MCF 10A (cell line): Measurements from ENCODE around the gene PLEKHA7. TPM values are rescaled to one million over a fixed set of nuclear protein-coding genes. Genes with fewer than 3 reads are reported as not detected.
"Not testable (repeated sequence)": the region's sequence is repeated elsewhere in the genome, so short reads cannot be mapped to it uniquely, and the experiment has no call there.

Experiments used
- BruUV-seq: library from RNA; stranded (reverse); fragments of 400-500 nt; replicated peaks from 2 replicates; lab custom pipeline; 2021; lab: Mats Ljungman, UMichigan
- CTCF ChIA-PET: fragments of 300-600 bp; sonication (Branson Sonifier 250); formaldehyde crosslinking; extraction: SDS; loops from one replicate; lab custom pipeline; 2021; ENCODE audit warnings: antibody characterized with exemption, inconsistent platforms; lab: Yijun Ruan, JAX
- POLR2A ChIA-PET: fragments of 300-600, 350-650 bp; sonication (Branson Sonifier 250); formaldehyde crosslinking; extraction: SDS; loops from one replicate; lab custom pipeline; 2020; ENCODE audit warnings: antibody characterized with exemption, inconsistent platforms; lab: Yijun Ruan, JAX
- DNase-seq: peaks from one replicate; pipeline ENCODE4 v3.0.0-alpha.2; 2018; ENCODE audit not compliant: unreplicated experiment
- H3K27ac Mint-ChIP-seq: one replicate; pipeline ENCODE4 v1.8.0; 2022; ENCODE audit warnings: mild to moderate bottlenecking, low read depth, mixed read lengths; ENCODE audit not compliant: unreplicated experiment
- H3K27me3 Mint-ChIP-seq: one replicate; pipeline ENCODE4 v1.8.0; 2022; ENCODE audit warnings: mixed read lengths; ENCODE audit not compliant: insufficient read depth, unreplicated experiment
- H3K36me3 Mint-ChIP-seq: one replicate; pipeline ENCODE4 v1.8.0; 2022; ENCODE audit warnings: mild to moderate bottlenecking, moderate library complexity, mixed read lengths; ENCODE audit not compliant: insufficient read depth, unreplicated experiment
- H3K4me1 Mint-ChIP-seq: one replicate; pipeline ENCODE4 v1.8.0; 2022; ENCODE audit warnings: mixed read lengths; ENCODE audit not compliant: insufficient read depth, unreplicated experiment
- H3K4me3 Mint-ChIP-seq: one replicate; pipeline ENCODE4 v1.8.0; 2022; ENCODE audit warnings: mild to moderate bottlenecking, moderate library complexity, mixed read lengths; ENCODE audit not compliant: unreplicated experiment
- H3K9me3 Mint-ChIP-seq: one replicate; pipeline ENCODE4 v1.8.0; 2022; ENCODE audit warnings: mixed read lengths; ENCODE audit not compliant: unreplicated experiment
- intact Hi-C: fragments of 100-400 bp; cut with micrococcal nuclease; formaldehyde crosslinking; loops from 2 replicates; pipeline ENCODE4 v1.14.1; 2022
- total RNA-seq: library from RNA; stranded (reverse); gene quantifications from 2 replicates; pipeline ENCODE4 v1.2.3, GENCODE V29; 2022
- TF ChIP-seq, protein P1 (sequence below): fragments of 200-600 bp; IDR thresholded peaks from one replicate; pipeline ENCODE4 v1.8.0; 2022; ENCODE audit warnings: antibody characterized with exemption, mild to moderate bottlenecking; ENCODE audit not compliant: unreplicated experiment

Gene PLEKHA7
- total RNA-seq, 1 experiment from 2014 or later, result 2.8 TPM

DNA sequence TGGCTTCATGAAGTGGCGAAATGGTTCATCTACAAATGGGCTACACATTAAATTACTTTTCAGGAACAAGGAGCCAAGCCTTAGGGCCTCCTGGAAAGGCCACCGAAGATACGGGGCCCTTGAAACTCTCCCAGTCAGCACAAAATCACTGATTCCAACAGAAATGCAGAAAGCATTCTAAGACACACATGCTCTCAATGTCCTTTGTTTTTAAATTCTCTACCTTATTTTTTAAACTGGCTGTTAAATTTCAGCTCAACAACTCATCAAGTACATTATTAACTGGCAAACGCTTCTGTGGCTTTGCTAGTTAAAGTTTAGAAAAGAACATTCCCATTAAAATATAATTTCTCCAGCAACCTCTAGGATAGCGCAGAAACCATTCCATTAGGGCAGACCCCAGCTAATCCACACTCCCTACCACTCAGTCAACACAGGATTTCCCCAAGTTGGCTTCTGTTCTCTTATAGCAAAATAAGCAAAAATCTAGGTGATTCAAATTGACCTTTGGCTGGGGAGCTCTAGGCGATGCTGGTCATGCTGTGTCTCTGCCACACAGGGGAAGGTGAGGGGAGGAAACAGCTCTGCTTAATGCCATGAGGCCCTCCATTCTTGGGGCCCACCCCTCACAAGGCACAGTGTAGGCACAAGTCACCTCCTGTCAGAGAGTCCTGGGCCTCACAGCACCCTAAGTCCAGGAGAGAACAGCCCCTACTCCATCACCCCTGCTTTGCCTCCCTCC lies 47.1 kb downstream of the PLEKHA7 start:
- Mint-ChIP-seq H3K27me3 (no peaks in the 10 kb centered on the region), H3K4me1 (peaks cover 6% of the 10 kb centered on the region), H3K9me3 (no peaks in the 10 kb centered on the region), H3K27ac (no peak overlapping the region), H3K4me3 (no peak overlapping the region), H3K36me3 (no peaks in the 10 kb centered on the region)
- BruUV-seq, result no TSS peak
- ChIA-PET POLR2A (no interaction called here), CTCF (interaction anchor here (0.8 kb wide), 1 partner anchor 12 kb away, joined by 3 read pairs; no protein-coding TSS in a partner anchor)
- TF ChIP-seq, protein P1, sequence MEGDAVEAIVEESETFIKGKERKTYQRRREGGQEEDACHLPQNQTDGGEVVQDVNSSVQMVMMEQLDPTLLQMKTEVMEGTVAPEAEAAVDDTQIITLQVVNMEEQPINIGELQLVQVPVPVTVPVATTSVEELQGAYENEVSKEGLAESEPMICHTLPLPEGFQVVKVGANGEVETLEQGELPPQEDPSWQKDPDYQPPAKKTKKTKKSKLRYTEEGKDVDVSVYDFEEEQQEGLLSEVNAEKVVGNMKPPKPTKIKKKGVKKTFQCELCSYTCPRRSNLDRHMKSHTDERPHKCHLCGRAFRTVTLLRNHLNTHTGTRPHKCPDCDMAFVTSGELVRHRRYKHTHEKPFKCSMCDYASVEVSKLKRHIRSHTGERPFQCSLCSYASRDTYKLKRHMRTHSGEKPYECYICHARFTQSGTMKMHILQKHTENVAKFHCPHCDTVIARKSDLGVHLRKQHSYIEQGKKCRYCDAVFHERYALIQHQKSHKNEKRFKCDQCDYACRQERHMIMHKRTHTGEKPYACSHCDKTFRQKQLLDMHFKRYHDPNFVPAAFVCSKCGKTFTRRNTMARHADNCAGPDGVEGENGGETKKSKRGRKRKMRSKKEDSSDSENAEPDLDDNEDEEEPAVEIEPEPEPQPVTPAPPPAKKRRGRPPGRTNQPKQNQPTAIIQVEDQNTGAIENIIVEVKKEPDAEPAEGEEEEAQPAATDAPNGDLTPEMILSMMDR, result no peak
- no peak for DNase-seq
- intact Hi-C loops, result no loop called here

DNA sequence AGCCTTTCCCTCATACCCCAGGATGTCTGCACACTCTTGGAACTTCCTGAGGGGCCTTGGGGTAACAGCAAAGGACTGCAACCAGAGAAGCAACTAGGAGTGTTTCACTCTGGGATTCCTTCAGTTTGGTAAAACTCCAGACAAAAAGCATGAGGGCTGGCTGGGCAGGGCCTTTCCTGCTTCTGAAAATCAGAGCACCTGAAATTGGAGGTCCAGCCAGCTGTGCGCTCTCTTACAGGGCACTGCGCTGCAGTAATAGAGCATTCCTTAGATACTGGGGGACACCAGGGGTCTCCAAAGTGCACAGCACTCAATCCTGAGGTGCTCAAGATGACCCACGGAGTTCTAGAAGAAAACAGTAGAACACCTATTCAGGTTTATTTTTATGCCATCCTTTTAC lies 49.7 kb downstream of the PLEKHA7 start:
- intact Hi-C loops, result no loop called here
- DNase-seq, result no peak
- H3K27me3 Mint-ChIP-seq, result no peaks in the 10 kb centered on the region
- peaks cover 6% of the 10 kb centered on the region for H3K4me1 Mint-ChIP-seq
- H3K4me3 Mint-ChIP-seq, result no peak overlapping the region
- H3K36me3 Mint-ChIP-seq, result no peaks in the 10 kb centered on the region
- H3K27ac Mint-ChIP-seq, result no peak overlapping the region
- H3K9me3 Mint-ChIP-seq, result no peaks in the 10 kb centered on the region
- POLR2A ChIA-PET, result no interaction called here
- CTCF ChIA-PET, result interaction anchor here (1.0 to 1.2 kb wide), 2 partner anchors 23 to 29 kb away, joined by 3 to 5 read pairs; no protein-coding TSS in a partner anchor
- BruUV-seq, result no TSS peak
- TF ChIP-seq, protein P1, result no peak

GRCh38 chr11:16963316-16963876 lies 50.8 kb downstream of the PLEKHA7 start:
- intact Hi-C loops, result no loop called here
- no peaks in the 10 kb centered on the region for H3K4me1 Mint-ChIP-seq
- POLR2A ChIA-PET, result interaction anchor here (1.1 kb wide), 1 partner anchor 34 kb away, joined by 4 read pairs; no protein-coding TSS in a partner anchor
- no peak for DNase-seq
- H3K27me3 Mint-ChIP-seq, result no peaks in the 10 kb centered on the region
- H3K4me3 Mint-ChIP-seq, result no peak overlapping the region
- no peaks in the 10 kb centered on the region for H3K9me3 Mint-ChIP-seq
- CTCF ChIA-PET, result interaction anchor here (0.7 to 2.0 kb wide), 4 partner anchors 18 to 143 kb away, joined by 3 to 7 read pairs (median 4); no protein-coding TSS in a partner anchor
- H3K36me3 Mint-ChIP-seq, result no peaks in the 10 kb centered on the region
- no TSS peak for BruUV-seq
- no peak overlapping the region for H3K27ac Mint-ChIP-seq
- TF ChIP-seq, protein P1, result no peak

DNA sequence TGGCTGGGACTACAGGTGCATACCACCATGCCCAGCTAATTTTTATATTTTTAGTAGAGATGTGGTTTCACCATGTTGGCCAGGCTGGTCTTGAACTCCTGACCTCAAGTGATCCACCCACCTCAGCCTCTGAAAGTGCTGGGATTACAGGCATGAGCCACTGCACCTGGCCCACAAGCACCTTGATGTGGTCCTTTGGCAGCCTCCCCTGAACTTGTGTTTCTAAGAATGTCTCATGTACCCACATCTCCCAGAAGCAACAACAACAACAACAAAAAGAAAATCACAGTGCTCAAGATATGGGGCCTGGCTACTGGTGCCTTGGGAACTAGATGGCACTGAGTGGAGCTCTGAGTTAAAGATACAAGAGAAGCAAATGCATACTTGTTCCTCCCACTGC lies 51.6 kb downstream of the PLEKHA7 start:
- H3K36me3 Mint-ChIP-seq, H3K9me3 Mint-ChIP-seq, H3K4me3 Mint-ChIP-seq, H3K27ac Mint-ChIP-seq, H3K4me1 Mint-ChIP-seq, DNase-seq, H3K27me3 Mint-ChIP-seq, intact Hi-C loops, BruUV-seq: not testable (repeated sequence)
- ChIA-PET CTCF (interaction anchor here (2.0 kb wide), 1 partner anchor 101 kb away, joined by 7 read pairs; no protein-coding TSS in a partner anchor), POLR2A (interaction anchor here (1.1 kb wide), 1 partner anchor 33 kb away, joined by 4 read pairs; no protein-coding TSS in a partner anchor)
